ENCODE measurements around the gene KLHL7.

GRCh38 chr7:23183279-23184012 is 77.9 kb downstream of the KLHL7 start:
- TF ChIP-seq CTCF (IDR thresholded peaks at IDR 0.05) (no peak), POLR2A (IDR thresholded peaks at IDR 0.05) (no peak), EP300 (IDR thresholded peaks at IDR 0.05) (no peak)
